Measurements from ENCODE around the gene C16orf86.

The C16orf86 gene

DNA sequence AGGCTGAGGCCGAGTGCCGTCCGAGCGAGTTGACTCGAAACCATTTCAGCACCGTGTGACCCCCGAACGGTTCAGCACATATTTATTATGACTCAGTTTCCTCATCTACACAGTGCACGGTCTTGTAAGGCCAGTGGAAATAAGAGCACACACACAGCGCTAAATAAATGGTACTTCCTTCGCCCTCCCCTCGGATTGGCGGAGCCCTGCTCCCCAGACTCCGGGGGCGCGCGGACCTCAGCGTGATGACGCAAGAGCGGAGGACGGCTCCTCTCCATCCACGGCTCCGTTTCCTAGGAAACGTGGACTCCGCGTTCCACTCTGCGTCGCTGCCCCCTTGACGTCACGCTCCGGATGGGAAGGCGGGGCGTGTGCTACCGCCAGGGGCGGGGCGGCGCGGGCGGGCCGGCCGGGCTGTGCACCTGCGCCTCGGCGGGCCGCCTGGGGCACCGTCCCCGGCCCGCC, 6.0 kb upstream of the C16orf86 start, which contains the start of gene PARD6A:
PARD6A (plus strand) TSS at position 397 of the 465 bp plus-strand sequence. CDS start 79 bp downstream, outside the sequence.
- Mint-ChIP-seq H3K27me3 (no peaks in the 10 kb centered on the region), H3K4me3 (peak within 1 kb of the TSS; percentile 93), H3K9me3 (no peaks in the 10 kb centered on the region), H3K4me1 (peaks cover 17% of the 10 kb centered on the region), H3K36me3 (peaks cover 2% of the 10 kb centered on the region), H3K27ac (peak within 1 kb of the TSS; percentile 93)

DNA sequence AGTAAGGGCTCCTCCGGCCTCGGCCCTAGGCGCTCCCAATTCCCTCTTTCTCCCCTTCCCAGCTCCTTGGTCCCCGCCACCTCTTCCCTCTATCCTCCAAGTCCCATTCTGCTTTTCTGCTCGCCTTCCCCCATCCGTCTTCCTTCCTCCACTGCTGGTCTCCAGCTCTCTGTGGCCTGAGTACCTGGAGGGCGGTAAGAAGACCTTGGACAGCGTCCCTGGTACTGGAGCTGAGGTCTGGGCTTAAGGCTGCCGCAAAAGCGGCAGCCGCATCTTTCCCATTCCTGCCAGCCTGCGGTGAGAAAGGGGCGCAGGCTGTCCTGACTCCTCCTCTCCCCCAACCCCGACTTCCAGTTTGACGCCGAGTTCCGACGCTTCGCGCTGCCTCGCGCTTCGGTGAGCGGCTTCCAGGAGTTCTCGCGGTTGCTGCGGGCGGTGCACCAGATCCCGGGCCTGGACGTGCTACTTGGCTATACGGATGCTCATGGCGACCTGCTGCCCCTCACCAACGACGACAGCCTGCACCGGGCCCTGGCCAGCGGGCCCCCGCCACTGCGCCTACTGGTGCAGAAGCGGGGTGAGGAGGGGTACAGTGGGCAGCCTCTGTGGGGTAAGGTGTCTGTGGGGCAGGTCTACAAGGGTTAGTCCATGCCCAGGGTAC, 5.4 kb upstream of the C16orf86 start:
- H3K4me1 Mint-ChIP-seq, result peaks cover 19% of the 10 kb centered on the region
- H3K36me3 Mint-ChIP-seq, result no peaks in the 10 kb centered on the region
- no peak overlapping the region for H3K27ac Mint-ChIP-seq
- H3K4me3 Mint-ChIP-seq, result peak overlapping the region; percentile 85
- no peaks in the 10 kb centered on the region for H3K27me3 Mint-ChIP-seq
- H3K9me3 Mint-ChIP-seq, result no peaks in the 10 kb centered on the region

DNA sequence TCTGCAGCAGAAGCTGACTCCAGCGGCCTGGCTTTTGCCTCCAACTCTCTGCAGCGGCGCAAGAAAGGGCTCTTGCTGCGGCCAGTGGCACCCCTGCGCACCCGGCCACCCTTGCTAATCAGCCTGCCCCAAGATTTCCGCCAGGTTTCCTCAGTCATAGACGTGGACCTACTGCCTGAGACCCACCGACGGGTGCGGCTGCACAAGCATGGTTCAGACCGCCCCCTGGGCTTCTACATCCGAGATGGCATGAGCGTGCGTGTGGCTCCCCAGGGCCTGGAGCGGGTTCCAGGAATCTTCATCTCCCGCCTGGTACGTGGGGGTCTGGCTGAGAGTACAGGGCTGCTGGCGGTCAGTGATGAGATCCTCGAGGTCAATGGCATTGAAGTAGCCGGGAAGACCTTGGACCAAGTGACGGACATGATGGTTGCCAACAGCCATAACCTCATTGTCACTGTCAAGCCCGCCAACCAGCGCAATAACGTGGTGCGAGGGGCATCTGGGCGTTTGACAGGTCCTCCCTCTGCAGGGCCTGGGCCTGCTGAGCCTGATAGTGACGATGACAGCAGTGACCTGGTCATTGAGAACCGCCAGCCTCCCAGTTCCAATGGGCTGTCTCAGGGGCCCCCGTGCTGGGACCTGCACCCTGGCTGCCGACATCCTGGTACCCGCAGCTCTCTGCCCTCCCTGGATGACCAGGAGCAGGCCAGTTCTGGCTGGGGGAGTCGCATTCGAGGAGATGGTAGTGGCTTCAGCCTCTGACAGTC, 4.5 kb upstream of the C16orf86 start:
- H3K4me1 Mint-ChIP-seq, result peaks cover 20% of the 10 kb centered on the region

DNA sequence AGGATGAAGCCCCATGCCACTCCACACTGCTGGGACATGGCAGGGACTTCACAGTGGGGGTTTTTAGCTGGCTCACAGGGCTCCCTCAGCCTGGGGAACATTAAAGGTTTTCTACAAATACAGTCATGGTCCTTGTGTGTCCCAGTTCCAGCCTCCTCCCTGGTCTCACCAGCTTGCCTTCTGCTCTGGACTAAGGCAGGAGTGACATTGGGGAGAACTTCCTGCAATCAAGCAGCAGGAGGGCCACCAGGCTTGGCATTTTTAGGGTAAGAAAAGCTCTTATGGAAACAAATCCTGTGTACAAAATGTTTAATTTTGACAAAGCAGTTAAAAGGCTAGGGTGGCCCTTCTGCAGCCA, 4.0 kb upstream of the C16orf86 start:
- Mint-ChIP-seq H3K4me1 (peaks cover 22% of the 10 kb centered on the region), H3K27ac (no peak overlapping the region), H3K9me3 (no peaks in the 10 kb centered on the region), H3K27me3 (no peaks in the 10 kb centered on the region), H3K36me3 (no peaks in the 10 kb centered on the region), H3K4me3 (no peak overlapping the region)

More for the DNA sequence above, 4.5 kb upstream of the C16orf86 start:
- H3K36me3 Mint-ChIP-seq, result no peaks in the 10 kb centered on the region
- peak overlapping the region; percentile 85 for H3K4me3 Mint-ChIP-seq
- no peak overlapping the region for H3K27ac Mint-ChIP-seq
- no peaks in the 10 kb centered on the region for H3K27me3 Mint-ChIP-seq
- no peaks in the 10 kb centered on the region for H3K9me3 Mint-ChIP-seq

DNA sequence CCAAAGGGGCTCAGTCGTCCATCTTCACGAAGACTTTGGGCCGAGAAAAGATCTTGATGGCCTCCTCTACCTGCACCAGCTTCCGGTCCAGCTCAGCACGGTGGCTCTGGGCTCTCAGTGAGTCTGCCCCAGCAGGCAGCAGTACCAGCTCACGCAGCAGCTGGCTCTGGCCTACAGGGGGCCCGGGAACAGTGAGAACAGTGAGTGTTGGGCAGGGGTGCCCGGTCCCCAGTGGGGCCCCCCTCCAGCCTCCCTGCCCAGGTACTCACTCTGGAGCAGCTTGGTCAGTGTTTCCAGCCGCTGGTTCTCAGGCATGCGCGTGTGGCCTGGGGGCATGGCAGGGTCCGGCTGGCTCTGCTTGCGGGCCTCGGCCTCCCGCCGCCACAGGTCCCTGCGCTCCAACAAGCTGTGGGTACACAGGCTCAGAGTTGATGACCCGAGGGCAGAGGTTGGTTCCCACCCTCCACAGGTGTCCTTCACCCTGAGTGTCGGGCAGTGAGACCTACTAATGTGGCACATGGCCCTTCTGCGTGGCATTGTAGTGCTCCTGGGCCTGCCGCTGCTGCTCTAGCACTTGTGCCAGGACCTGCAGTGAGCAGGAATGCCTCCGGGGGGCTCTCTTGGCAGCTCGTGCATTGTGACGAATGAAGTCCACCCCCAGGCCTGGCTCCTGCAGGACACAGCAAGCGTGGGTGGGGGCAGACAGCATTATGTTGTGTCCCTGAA, 3.3 kb upstream of the C16orf86 start:
- Mint-ChIP-seq H3K4me3 (no peak overlapping the region), H3K4me1 (peaks cover 27% of the 10 kb centered on the region), H3K27me3 (no peaks in the 10 kb centered on the region), H3K36me3 (no peaks in the 10 kb centered on the region), H3K27ac (peak overlapping the region; percentile 12), H3K9me3 (no peaks in the 10 kb centered on the region)

DNA sequence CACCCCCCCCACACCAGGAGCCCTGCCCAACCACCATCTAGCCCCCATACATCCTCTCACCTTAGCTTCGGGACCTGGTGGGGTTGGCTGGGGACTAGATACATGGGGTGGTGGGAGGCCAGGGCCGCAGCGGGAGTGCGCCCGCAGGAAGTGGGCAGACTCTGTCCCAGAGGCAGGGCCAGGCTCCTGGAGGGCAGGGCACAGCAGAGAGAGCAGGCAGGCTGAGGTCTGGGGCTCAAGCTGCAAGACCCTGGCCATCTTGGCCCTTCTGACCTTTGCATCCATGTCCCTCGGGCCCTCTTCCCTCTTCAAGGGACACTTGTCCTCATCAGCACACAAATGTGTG, 2.8 kb upstream of the C16orf86 start:
- Mint-ChIP-seq H3K27me3 (no peaks in the 10 kb centered on the region), H3K4me1 (peaks cover 27% of the 10 kb centered on the region), H3K27ac (no peak overlapping the region), H3K9me3 (no peaks in the 10 kb centered on the region), H3K4me3 (no peak overlapping the region), H3K36me3 (no peaks in the 10 kb centered on the region)

DNA sequence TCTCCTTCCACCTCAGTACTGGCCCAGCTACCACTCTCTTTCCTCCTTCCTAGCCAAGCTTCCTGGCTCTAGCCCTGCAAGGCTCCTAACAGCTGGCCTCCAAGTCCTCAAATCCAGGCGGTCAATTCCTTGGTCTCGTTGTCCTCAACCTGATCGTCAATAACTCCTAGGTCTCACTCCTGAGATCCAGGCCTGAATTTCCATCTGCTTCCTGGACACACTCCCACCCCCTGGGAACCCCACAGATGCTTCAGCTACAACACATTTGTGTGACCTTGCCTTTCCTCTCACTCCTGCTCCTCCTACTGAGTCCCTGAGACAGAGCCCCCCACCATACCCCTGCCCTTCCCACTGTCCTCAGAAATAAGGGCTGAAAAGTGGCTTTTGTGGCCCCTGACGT, 2.4 kb upstream of the C16orf86 start:
- no peak overlapping the region for H3K4me3 Mint-ChIP-seq
- no peaks in the 10 kb centered on the region for H3K36me3 Mint-ChIP-seq
- no peaks in the 10 kb centered on the region for H3K27me3 Mint-ChIP-seq
- no peak overlapping the region for H3K27ac Mint-ChIP-seq
- H3K4me1 Mint-ChIP-seq, result peaks cover 27% of the 10 kb centered on the region
- H3K9me3 Mint-ChIP-seq, result no peaks in the 10 kb centered on the region

DNA sequence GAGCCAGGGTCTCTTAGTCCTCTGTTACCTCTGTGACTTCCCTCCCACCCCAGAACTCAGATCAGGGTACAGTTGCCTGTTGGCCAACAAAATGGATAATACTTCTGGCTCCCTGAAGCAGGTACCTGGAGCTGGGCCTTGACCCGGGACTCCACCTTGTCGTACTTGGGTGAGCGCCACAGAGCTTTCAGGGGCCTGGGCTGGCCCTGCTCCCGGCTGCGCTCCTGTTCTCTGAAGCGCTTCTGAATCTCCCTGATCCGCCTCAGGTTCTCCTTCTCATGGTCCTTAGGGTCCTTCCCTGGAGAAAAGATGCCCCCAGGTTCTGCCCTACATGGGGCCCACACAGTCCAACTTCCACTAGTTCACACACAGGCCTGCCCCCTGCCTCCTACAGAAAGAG, 1.7 kb upstream of the C16orf86 start:
- Mint-ChIP-seq H3K9me3 (no peaks in the 10 kb centered on the region), H3K4me1 (peaks cover 27% of the 10 kb centered on the region), H3K27ac (peak overlapping the region; percentile 47), H3K36me3 (no peaks in the 10 kb centered on the region), H3K27me3 (no peaks in the 10 kb centered on the region), H3K4me3 (no peak overlapping the region)

DNA sequence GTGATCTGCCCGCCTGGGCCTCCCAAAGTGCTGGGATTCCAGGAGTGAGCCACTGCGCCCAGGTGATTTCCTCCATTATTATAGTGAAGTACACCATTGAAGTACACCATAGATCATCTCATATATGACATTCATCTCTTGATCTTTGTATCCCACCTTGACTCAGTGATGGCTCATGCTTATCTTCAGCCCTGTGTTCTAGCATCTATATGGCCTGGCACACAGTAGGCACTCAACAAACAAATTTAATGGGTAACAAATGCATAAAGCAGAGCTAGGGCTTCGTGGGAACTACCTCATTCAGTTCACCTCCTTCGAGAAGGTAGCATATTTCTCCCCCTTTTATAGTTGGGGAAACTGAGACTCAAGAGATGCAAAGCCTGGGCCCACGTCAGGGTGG, 1.0 kb upstream of the C16orf86 start:
- Mint-ChIP-seq H3K4me1 (peaks cover 27% of the 10 kb centered on the region), H3K27ac (no peak overlapping the region), H3K27me3 (no peaks in the 10 kb centered on the region), H3K36me3 (no peaks in the 10 kb centered on the region), H3K4me3 (peak overlapping the region; percentile 73), H3K9me3 (no peaks in the 10 kb centered on the region)

DNA sequence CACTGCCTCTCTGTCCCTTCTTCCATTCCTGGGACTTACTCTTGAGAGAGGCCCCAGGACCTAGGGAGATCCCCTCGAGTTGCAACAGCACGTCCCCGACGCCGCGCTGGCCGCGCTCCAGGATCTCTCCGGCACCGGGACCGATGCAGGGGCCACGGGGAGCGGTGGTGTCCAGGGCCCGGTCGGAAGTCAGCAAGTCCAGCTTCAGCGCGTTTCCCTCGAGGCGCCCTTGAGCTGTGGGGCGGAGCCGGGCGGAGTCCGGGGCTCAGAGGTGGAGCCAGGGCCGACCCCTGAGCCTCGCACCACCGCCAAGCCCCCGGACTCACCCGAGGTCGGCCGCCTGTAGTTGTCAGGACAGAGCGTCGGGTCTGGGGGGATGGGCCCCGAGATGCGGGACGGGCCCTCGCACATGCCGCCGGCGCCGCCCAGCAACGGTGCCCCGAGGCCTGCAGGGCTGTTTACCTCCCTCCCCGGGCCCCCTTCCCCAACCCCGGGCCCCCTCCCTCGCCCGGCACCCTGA, 522 bp upstream of the C16orf86 start:
- H3K9me3 Mint-ChIP-seq, result no peaks in the 10 kb centered on the region
- peaks cover 24% of the 10 kb centered on the region for H3K4me1 Mint-ChIP-seq
- no peaks in the 10 kb centered on the region for H3K36me3 Mint-ChIP-seq
- no peak overlapping the region for H3K27ac Mint-ChIP-seq
- H3K4me3 Mint-ChIP-seq, result peak overlapping the region; percentile 73
- H3K27me3 Mint-ChIP-seq, result no peaks in the 10 kb centered on the region

DNA sequence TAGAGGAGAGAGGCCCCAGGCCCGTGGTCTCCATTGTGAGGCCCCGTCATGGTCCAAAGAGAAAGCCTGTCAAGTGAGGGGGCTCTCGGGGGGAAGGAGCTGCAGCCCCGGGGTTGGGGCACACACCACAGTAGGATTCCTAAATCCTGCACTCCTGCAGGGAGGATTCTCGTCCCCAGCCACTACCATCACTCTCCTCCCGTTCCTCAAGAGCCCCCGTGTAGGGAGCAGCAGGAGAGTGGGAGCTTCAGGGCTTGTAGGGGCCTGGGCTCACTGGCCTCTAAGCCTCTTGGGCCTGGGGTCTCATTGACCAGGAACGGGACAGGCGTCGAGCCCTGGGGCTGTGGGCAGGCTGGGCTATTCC, 821 bp downstream of the C16orf86 start:
- Mint-ChIP-seq H3K36me3 (no peaks in the 10 kb centered on the region), H3K4me1 (peaks cover 16% of the 10 kb centered on the region), H3K9me3 (no peaks in the 10 kb centered on the region), H3K27ac (no peak overlapping the region), H3K4me3 (peak overlapping the region; percentile 83), H3K27me3 (no peaks in the 10 kb centered on the region)

DNA sequence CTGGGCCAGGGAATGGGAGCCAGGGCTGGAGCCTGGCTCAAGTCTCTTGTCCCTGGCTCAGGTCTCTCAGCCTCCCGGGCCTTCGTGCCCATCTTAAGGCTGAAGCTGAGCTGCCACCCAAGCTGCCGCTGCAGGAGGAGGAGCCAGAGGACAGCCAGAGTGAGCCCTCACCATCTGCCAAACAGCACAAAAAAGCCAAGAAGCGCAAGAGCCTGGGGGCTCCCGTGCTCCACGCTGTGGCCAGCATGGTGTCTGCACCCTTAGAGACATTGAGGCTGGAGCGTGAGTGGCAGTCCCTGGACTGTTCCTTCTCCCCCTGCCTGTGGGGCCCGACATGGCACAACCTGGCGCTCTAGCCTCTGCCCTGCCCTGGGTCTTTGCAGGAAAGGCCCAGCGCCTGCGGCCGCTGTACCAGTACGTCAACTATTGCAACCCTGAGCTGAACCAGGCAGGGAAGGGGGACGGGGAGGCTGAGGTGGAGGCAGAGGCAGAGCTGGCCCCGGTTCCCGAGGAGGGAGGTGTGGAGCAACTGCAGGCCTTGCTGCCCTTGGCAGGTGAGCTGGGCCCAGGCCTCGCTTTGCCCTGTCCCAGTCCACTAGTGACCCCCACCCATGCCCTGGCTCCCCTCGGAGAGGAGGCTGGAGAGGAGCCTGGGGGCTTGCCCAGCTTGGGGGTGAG, 1.3 kb downstream of the C16orf86 start:
- H3K36me3 Mint-ChIP-seq, result no peaks in the 10 kb centered on the region
- no peaks in the 10 kb centered on the region for H3K9me3 Mint-ChIP-seq
- peaks cover 16% of the 10 kb centered on the region for H3K4me1 Mint-ChIP-seq
- H3K4me3 Mint-ChIP-seq, result peak overlapping the region; percentile 83
- H3K27me3 Mint-ChIP-seq, result no peaks in the 10 kb centered on the region
- H3K27ac Mint-ChIP-seq, result no peak overlapping the region

DNA sequence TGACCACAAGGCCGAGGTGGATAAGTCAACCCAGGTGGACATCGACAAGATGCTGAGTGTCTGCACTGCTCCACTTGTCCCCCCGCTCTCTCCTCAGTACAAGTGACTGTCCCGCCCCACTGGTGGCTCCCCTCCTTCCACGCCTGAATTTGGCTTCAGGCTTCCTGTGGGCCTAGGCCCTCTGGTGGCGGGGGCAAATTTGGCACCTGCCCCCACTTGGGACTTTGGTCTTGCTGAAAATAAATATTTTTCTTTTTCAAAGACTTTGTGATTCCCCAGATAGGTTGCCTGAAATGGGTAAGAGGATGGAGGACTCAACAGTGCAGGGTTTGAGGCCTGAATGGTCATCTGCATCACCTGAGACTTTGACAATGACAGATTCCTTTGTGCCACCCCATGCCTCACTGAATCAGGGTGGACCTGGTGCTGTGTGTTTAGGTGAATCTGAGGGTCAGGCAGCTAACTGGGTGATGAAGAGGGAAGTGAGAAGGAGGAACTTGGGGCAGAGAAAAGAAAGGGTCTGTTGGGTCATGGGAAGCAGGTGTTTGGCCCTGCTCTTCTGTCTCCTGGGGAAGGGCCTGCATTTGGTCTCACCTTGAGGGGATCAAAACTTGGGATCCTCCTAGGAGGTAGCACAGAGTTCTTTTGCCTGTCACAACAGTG, 2.0 kb downstream of the C16orf86 start:
- H3K9me3 Mint-ChIP-seq, result no peaks in the 10 kb centered on the region
- H3K4me1 Mint-ChIP-seq, result peaks cover 16% of the 10 kb centered on the region
- H3K27ac Mint-ChIP-seq, result peak overlapping the region; percentile 51
- H3K4me3 Mint-ChIP-seq, result no peak overlapping the region
- H3K36me3 Mint-ChIP-seq, result no peaks in the 10 kb centered on the region
- H3K27me3 Mint-ChIP-seq, result no peaks in the 10 kb centered on the region

DNA sequence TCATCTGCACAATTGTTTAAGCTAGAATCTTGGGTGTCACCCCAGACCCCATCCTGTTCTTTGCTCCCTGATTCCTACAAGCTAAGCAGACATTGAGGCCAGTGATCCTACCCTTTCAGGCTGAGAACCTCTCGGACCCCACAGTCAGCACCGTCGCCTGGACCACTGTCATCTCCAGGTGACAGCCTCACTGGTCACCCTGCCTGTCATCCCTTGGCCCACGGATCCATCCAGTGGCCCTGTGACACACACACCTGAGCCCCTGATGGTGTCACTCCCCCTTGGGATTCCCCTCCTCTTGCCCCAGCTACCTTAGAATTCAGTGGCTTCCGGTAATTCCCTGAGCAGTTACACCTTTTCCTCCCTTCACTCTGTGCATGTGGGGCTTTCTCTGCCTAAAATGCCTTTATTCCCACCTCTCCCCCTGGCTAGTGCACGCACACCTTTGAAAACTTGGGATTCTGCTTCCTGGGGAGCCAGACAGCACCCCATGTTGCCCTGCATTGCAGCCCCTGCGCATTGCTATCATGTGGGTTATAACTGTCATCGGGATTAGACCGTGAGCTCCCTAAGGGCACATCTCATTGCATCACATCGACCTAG, 3.0 kb downstream of the C16orf86 start:
- H3K27me3 Mint-ChIP-seq, result no peaks in the 10 kb centered on the region
- H3K27ac Mint-ChIP-seq, result no peak overlapping the region
- peaks cover 16% of the 10 kb centered on the region for H3K4me1 Mint-ChIP-seq
- no peak overlapping the region for H3K4me3 Mint-ChIP-seq
- no peaks in the 10 kb centered on the region for H3K9me3 Mint-ChIP-seq
- H3K36me3 Mint-ChIP-seq, result no peaks in the 10 kb centered on the region

DNA sequence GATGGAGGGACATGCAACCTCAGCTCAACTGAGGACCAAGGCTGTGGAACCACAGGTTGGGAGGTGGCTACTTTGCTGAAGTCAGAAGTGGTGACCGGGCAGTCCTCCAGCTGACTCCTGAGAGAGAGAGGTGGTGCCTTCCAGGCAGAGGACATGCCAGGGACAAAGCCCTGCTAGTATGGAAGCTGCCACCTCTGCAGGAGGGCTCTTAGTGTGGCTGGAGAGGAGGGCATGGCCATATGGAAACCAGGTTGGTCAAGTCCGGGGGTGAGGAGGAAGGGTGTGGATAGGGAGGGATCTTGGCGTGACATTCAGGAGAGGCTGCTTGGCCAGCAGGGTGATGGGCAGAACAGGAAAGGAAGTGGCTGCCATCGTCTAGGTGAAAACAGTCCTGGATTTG, 5.7 kb downstream of the C16orf86 start:
- Mint-ChIP-seq H3K27ac (no peak overlapping the region), H3K36me3 (no peaks in the 10 kb centered on the region), H3K4me1 (peaks cover 5% of the 10 kb centered on the region), H3K4me3 (no peak overlapping the region), H3K9me3 (no peaks in the 10 kb centered on the region), H3K27me3 (no peaks in the 10 kb centered on the region)
